OCI-M2 (cell line): ENCODE results near the gene VWF.

ENCODE experiments used
- DNase-seq: peaks from one replicate; lab custom pipeline; 2025; ENCODE audit not compliant: unreplicated experiment; lab: John Stamatoyannopoulos, UW

The VWF gene

DNA sequence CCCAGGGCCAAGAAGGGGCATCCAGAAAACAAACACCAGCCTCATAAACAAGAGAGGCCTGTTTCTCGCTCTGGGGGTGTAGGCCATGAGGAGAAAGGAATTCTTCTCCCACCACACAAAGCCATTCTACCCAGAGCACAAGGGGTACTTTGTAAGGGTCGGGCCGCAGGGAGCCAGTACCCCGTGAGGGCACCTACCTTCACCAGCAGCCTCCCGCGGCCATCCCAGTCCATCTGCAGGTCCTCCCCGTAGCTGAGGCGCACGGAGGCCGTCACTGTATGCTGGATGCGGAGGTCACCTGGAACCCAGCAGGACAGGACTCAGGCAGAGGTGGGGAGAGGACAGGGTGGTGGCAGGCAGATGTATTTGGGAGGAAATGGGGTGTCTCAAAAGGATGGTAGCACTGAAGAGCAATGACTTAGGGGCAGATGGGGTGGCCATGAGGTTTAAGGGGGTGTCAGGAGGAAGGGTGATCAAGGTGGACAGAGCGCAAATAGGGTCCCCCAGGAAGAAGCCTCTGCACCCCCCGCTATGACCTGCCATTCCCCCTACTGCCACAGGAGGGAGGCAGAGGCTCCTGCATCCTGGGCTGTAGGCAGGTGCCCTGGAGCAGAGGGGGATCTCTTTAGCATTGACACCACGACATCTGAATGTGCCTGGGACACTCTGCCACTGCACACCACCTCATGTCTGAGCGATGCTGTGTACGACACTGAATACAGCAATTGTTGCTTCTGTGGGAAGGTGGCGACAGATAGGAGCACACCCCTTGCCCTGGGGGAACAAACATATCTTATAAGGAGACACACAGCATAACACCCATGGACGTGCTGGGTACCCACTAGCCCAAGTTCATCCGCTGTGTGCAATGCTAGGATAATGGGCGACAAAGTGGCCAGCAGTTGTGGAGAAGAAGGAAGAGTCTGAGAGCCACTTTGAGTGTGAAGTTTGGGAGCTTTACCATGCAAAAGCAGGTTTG, 61.4 kb downstream of the VWF start:
- no peak for DNase-seq

- no peak for DNase-seq
Measured at GRCh38 chr12:6062395-6062756, 62.1 kb downstream of the VWF start.

GRCh38 chr12:6061660-6062059, 62.8 kb downstream of the VWF start:
- DNase-seq: no peak

DNA sequence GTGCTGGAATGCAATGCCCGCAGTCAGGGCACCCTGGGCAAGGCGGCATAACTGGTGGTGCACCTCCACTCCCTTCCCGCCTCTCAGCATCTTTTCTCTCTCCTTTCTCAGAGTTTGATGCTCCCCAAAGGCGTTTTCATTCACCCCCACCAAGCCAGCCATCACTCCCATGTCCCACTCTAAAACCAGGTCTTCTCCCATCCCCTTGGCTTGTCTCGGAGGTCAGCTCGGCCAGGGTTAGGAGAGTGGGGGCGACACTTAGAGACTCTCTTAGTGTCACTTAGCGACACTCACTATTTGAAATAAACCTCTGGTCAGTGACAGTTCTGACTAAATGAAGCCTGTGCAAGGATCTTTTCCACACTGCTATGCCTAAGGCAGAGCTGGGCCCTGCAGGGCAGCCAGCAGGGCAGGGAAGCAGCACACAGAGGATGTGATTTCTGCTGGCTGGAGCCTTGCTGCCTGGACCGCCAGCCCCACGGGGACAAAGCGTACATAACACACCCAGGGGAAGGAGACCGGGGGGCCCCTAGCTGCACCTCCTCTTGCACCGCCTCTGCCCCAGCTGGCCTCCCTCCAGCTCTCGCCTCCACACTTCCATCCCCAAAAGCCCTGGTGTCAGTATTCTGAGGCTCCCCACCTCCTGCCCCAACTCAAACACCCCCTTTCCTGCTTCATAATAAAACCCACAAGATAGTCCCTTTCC, 64.5 kb downstream of the VWF start:
- no peak for DNase-seq

DNA sequence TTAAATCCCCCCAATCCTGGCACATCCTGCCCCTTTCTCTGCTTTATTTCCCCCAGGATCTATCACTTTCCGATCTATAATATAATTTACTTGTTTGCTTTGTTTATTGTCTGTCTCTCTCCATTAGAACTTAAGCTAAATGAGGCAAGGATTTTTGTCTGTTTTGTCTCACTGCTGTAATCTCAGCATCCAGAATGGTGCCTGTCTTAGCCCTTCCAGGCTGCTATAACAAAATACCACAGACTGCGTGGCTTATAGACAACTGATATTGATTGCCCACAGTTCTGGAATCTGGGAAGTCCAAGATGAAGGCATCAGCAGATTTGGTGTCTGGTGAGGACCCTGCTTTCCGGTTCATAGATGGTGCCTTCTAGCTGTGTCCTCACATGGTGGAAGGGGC, 65.2 kb downstream of the VWF start:
- DNase-seq: no peak

GRCh38 chr12:6058481-6059161, 65.8 kb downstream of the VWF start:
- no peak for DNase-seq

DNA sequence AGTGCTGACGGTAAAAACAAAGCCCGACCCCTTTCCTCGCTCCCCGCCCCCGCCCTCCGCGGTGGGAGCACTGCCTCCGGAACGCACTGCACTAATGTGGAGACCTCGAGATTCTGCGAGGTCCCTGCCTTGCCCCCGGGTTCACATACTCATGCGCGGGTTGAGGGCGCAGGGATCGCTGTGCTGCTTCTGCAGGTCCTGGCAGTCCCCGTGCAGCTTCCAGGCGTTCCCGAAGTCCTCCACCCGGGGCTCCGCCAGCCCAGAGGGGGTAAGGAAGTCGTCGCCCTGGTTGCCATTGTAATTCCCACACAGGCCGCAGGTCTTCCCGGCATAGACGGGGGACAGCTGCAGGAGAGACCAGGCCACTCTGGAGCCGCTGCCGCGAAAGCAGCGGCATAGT, 66.8 kb downstream of the VWF start:
- no peak for DNase-seq

DNA sequence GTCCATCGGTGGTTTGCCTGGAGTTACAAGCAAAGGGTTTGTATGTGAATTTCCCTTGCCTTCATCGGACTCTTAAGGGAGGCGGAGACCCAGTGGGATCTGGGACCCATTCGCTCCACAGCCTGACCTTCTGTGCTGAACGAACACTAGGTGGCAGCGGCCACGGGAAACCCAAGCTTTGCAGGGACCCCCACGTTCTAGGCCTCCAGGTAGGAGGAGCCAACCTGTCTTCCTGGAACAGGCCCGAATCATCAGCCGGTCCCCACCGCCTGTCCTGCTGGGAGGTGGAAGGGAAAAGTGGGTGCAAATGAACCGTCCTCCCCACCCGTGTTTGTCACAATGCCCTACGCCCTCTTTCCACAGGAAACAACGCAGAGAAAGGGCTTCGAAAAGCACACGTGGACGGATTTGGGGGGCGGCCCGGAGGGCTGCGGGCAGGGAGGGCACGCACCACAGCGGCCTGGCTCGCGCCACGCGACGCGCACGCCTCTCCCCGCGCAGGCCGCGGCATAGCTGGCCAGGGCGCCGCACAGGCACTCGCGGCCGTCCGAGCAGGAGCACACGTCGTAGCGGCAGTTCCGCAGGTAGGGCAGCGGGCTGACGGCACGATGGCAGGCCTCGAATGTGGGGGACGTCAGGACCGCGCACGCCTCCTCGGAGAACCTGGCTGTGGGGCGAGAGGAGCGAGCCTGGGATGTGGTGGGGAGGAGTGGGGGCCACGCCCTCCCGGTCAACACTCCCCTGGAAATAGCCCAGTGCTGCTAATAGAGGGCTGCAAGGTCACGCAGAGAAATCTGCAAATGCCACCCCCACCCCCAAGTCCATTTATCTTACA, 67.8 kb downstream of the VWF start:
- DNase-seq: no peak

GRCh38 chr12:6053541-6053940, 70.9 kb downstream of the VWF start:
- DNase-seq: no peak

- DNase-seq: no peak
Measured at GRCh38 chr12:6052940-6053329, 71.5 kb downstream of the VWF start.

GRCh38 chr12:6052206-6052939, 72.1 kb downstream of the VWF start:
- DNase-seq: no peak

GRCh38 chr12:6049992-6050391, 74.5 kb downstream of the VWF start:
- no peak for DNase-seq

GRCh38 chr12:6049587-6049986, 74.9 kb downstream of the VWF start:
- DNase-seq: no peak

DNA sequence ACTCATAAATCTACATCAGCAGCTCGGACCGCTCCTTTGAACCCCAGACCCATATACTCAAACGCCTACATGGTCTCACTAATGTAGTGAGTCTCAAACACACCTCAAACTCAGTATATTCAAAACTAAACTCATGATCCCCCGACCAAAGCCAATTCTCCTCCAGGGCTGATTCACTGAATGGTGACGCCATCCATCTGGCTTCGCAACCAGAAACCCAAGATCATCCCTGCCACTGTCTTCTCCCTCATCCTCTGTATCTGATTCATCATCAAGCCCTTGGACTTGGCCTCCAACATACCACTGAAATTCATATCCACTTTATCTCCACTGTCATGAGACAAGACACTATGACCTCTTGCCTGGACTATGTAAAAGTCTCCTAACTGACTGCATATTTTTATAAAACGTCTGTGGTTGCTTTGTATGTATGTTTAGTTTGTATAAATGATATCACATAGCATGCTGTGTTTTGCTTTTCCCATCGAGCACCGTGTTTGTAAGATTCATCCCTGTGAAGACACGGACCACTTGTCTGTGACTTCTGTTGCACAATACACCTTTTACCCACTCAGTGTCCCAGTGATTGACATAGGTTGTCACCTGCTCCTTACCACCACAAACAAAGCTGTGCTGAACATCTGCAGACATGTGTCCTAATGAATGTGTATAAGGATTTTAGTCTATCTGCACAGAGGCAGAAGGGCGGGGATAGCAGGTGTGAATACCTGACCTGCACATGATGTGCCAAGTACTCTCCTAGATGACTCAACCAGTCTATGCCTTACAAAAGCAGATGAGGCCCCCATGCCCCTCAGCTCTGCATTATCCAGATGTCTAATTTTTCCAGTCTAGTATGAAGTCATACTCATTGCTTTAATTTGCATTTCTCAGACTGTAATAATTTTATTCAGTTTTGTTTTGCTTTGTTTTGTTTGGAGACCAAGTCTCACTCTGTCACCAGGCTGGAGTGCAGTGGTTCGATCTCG, 76.9 kb downstream of the VWF start:
- no peak for DNase-seq

DNA sequence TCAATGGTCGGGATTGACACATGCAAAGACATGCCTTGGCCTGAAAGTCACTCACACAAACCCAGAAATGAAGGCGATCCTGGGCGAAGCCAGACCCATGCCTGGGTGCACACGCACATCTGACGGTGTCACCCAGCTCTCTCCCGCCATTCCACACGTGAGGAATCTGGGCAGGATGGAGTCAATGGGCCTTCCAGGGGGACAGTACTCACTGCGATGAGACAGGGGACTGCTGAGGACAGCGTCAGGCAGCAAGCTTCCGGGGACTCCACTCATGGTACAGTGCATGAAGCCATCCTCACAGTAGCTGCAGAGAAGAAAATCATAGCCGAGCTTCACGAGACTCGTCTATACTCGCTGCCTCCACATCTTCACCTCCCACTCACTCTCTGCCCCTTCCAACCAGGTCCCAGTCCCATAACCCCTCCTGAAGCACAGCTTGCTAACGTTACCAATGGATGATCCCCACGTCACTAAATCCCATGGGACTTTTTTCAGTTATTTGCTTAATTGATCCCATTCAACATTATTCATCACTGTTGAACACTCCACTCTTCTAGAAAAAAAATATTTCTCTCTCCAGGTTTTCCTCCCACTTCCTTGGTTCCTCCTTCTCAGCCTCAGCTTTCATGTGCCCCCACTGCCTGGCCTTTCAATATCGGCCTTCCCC, 77.8 kb downstream of the VWF start:
- no peak for DNase-seq

- no peak for DNase-seq
Measured at GRCh38 chr12:6045438-6045837, 79.0 kb downstream of the VWF start.

DNA sequence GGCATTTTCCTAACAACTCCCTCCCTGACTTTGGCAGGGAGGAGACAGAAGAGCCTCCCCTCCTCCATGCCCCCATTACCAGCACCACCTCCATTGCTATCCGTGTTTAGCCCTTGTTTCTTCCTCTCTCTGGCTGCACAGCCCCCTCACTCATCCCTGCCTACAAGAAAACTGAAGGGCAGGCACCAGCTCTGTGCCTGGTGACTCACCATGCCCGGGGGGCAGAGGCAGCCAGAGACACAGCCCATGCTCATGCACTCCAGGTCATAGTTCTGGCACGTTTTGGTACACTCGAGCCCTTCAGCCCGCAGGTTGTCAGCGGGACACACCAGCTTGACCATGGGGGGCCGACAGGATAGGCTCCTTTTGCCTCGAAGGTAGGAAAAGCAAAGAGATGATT, 80.4 kb downstream of the VWF start:
- no peak for DNase-seq

DNA sequence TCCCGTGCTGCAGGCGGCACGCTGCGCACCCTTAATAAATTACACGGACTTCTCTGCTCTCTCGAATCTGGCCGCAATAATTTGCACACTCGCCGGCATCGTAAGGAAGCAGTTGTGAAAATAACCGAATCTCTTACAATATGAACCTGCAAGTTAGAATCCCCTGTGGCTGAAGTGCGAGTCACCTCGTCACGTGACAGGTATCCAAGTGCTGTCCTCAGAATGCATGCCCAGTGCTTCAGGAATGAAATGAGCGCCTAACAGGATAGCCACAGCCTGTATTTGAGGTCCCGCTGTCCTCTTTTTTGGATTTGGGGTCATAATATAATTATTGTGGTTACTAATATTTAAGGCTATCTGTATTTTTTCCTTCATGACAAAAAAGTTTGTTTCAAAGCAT, 82.0 kb downstream of the VWF start:
- no peak for DNase-seq

DNA sequence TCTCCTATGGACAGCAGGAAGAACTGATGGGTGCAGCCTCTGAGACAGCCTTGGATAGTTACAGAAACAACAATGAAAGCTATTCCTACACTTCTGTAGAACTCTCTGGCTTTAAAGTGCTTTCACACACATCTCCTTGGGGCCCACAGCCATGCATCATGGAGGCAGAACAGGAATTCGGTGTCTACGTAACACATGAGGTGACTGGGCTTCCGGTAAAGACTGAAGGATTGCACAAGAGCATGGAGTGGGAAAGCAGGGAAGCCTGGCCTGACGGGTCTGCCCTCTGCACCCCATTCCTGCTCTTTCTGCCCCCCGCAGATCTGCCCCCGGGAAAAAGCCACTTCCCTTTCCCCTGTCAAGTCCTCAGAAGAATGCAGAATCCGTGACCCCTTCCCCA, 82.6 kb downstream of the VWF start:
- no peak for DNase-seq
